Glutamatergic neuron (in vitro differentiated cells): Measurements from ENCODE around the gene GJD4. TPM values are rescaled to one million over a fixed set of nuclear protein-coding genes. Genes with fewer than 3 reads are reported as not detected.
A peak's percentile ranks its signal among the peaks of the same experiment; 100 is the strongest.

ENCODE experiments used
- DNase-seq: peaks from one replicate; pipeline ENCODE4 v3.0.0; 2022
- H3K27ac Mint-ChIP-seq: one replicate; pipeline ENCODE4 v1.8.0; 2020; ENCODE audit warnings: mild to moderate bottlenecking, mixed read lengths, inconsistent platforms; ENCODE audit not compliant: unreplicated experiment
- H3K27me3 Mint-ChIP-seq: one replicate; pipeline ENCODE4 v1.8.0; 2020; ENCODE audit warnings: mild to moderate bottlenecking, moderate library complexity, mixed read lengths, inconsistent platforms; ENCODE audit not compliant: unreplicated experiment
- H3K36me3 Mint-ChIP-seq: one replicate; pipeline ENCODE4 v1.8.0; 2020; ENCODE audit warnings: mild to moderate bottlenecking, mixed read lengths, inconsistent platforms; ENCODE audit not compliant: unreplicated experiment
- H3K4me1 Mint-ChIP-seq: one replicate; pipeline ENCODE4 v1.8.0; 2020; ENCODE audit warnings: mild to moderate bottlenecking, low read depth, mixed read lengths, inconsistent platforms; ENCODE audit not compliant: unreplicated experiment
- H3K4me3 Mint-ChIP-seq: one replicate; pipeline ENCODE4 v1.8.0; 2020; ENCODE audit warnings: mild to moderate bottlenecking, mixed read lengths, inconsistent platforms; ENCODE audit not compliant: unreplicated experiment
- H3K9me3 Mint-ChIP-seq: one replicate; pipeline ENCODE4 v1.8.0; 2020; ENCODE audit warnings: mild to moderate bottlenecking, moderate library complexity, mixed read lengths, inconsistent platforms; ENCODE audit not compliant: unreplicated experiment
- CTCF ChIP-seq: fragments of 200-600 bp; sonication (generic); IDR thresholded peaks from one replicate; pipeline ENCODE4 v1.5.0; 2021; ENCODE audit not compliant: partially characterized antibody, unreplicated experiment
- long read RNA-seq: library from polyadenylated mRNA; unstranded; transcript quantifications from one replicate; pipeline ENCODE4 v2.0.0, GENCODE V29; 2020; ENCODE audit not compliant: unreplicated experiment
- total RNA-seq: library from RNA; stranded (reverse); fragmentation: NEBNext Ultra II Directional; extraction: Animal tissue kit (Norgen Biotek cat#: 25700); gene quantifications from one replicate; pipeline ENCODE4 v1.2.1, GENCODE V29; 2021; ENCODE audit not compliant: unreplicated experiment

GJD4 gene
- total RNA-seq = not detected
- long read RNA-seq = 0 reads

GRCh38 chr10:35605191-35605590 lies at the start of gene GJD4:
Gene GJD4 (plus strand): TSS chr10:35605341. CDS start chr10:35605568, 227 bp downstream.
- Mint-ChIP-seq H3K4me3 (no peak within 1 kb of the TSS), H3K4me1 (no peaks in the 10 kb centered on the region)

GRCh38 chr10:35555962-35556930 lies 48.9 kb upstream of the GJD4 start:
- no peak overlapping the region for H3K27ac Mint-ChIP-seq
- DNase-seq = no peak
- TF ChIP-seq CTCF = no peak
- H3K36me3 Mint-ChIP-seq = no peaks in the 10 kb centered on the region
- H3K4me3 Mint-ChIP-seq = no peak overlapping the region
- H3K4me1 Mint-ChIP-seq = peaks cover 33% of the 10 kb centered on the region
- peaks cover 19% of the 10 kb centered on the region for H3K27me3 Mint-ChIP-seq
- peaks cover 14% of the 10 kb centered on the region for H3K9me3 Mint-ChIP-seq

More at GRCh38 chr10:35605191-35605590, at the start of gene GJD4:
- DNase-seq = no peak
- no peak within 1 kb of the TSS for H3K27ac Mint-ChIP-seq
- H3K27me3 Mint-ChIP-seq = peaks cover 4% of the 10 kb centered on the region
- no peak for TF ChIP-seq CTCF
- H3K36me3 Mint-ChIP-seq = peaks cover 14% of the 10 kb centered on the region
- H3K9me3 Mint-ChIP-seq = peaks cover 13% of the 10 kb centered on the region

GRCh38 chr10:35558276-35558675 lies 46.9 kb upstream of the GJD4 start:
- Mint-ChIP-seq H3K36me3 (peaks cover 4% of the 10 kb centered on the region), H3K27me3 (peaks cover 19% of the 10 kb centered on the region), H3K27ac (no peak overlapping the region), H3K4me3 (no peak overlapping the region), H3K9me3 (peaks cover 17% of the 10 kb centered on the region), H3K4me1 (peaks cover 30% of the 10 kb centered on the region)
- TF ChIP-seq CTCF = no peak
- no peak for DNase-seq

GRCh38 chr10:35559416-35559815 lies 45.7 kb upstream of the GJD4 start:
- peaks cover 15% of the 10 kb centered on the region for H3K9me3 Mint-ChIP-seq
- H3K4me3 Mint-ChIP-seq = peak overlapping the region; percentile 8
- peak overlapping the region; percentile 50 for H3K27ac Mint-ChIP-seq
- TF ChIP-seq CTCF = no peak
- peaks cover 16% of the 10 kb centered on the region for H3K27me3 Mint-ChIP-seq
- peaks cover 4% of the 10 kb centered on the region for H3K36me3 Mint-ChIP-seq
- DNase-seq = no peak
- H3K4me1 Mint-ChIP-seq = peaks cover 25% of the 10 kb centered on the region

- DNase-seq = no peak
- peaks cover 10% of the 10 kb centered on the region for H3K36me3 Mint-ChIP-seq
These were observed 43.4 kb upstream of the GJD4 start for GRCh38 chr10:35561715-35562114.

More at GRCh38 chr10:35561715-35562114, 43.4 kb upstream of the GJD4 start:
- H3K9me3 Mint-ChIP-seq = peaks cover 22% of the 10 kb centered on the region
- peaks cover 29% of the 10 kb centered on the region for H3K4me1 Mint-ChIP-seq
- no peak for TF ChIP-seq CTCF
- H3K27ac Mint-ChIP-seq = no peak overlapping the region
- peaks cover 19% of the 10 kb centered on the region for H3K27me3 Mint-ChIP-seq
- H3K4me3 Mint-ChIP-seq = no peak overlapping the region
